GM12878 (cell line): ENCODE results near the gene NUMBL. TPM values are rescaled to one million over a fixed set of nuclear protein-coding genes. Genes with fewer than 3 reads are reported as not detected.

ENCODE experiments used
- ATAC-seq: fragments of 200-7000 bp; cut with Tn5 transposase; 3 replicates; pipeline ENCODE4 v1.9.1; 2020; ENCODE audit warnings: mild to moderate bottlenecking, moderate library complexity
- BruUV-seq: library from RNA; stranded (reverse); fragments of 400-500 nt; replicated peaks from 2 replicates; lab custom pipeline; 2021; lab: Mats Ljungman, UMichigan
- CTCF ChIA-PET: fragments of 300-600 bp; sonication (Branson Sonifier 250); formaldehyde crosslinking; extraction: SDS; loops from one replicate; lab custom pipeline; 2021; ENCODE audit warnings: inconsistent platforms; lab: Yijun Ruan, JAX
- POLR2A ChIA-PET: fragments of 350-600 bp; formaldehyde crosslinking; extraction: SDS; loops from one replicate; lab custom pipeline; 2021; ENCODE audit warnings: inconsistent platforms; lab: Charles Lee
- RAD21 ChIA-PET: fragments of 300-600 bp; sonication (Branson Sonifier 250); formaldehyde crosslinking; loops from one replicate; lab custom pipeline; 2023; ENCODE audit warnings: antibody characterized with exemption; ENCODE audit not compliant: unreplicated experiment; lab: Charles Lee
- SMC1A ChIA-PET: fragments of 300-600 bp; sonication (Branson Sonifier 250); formaldehyde crosslinking; loops from one replicate; lab custom pipeline; 2023; ENCODE audit not compliant: unreplicated experiment, uncharacterized antibody; lab: Charles Lee
- DNase-seq: peaks from one replicate; pipeline ENCODE4 v3.0.0-alpha.2; 2011; ENCODE audit warnings: low read depth, low spot score
- FAIRE-seq: peaks from 3 replicates; lab custom pipeline; 2011; peaks lifted over from hg19 to GRCh38; lab: Jason Lieb, UNC
- H2AFZ ChIP-seq: 2 replicates; pipeline ENCODE4 v1.6.0; 2011; ENCODE audit warnings: low read depth, low read length, control low read depth; ENCODE audit not compliant: control insufficient read depth
- H3K27ac ChIP-seq: 2 replicates; pipeline ENCODE4 v1.5.1; 2011; ENCODE audit warnings: control low read depth; ENCODE audit not compliant: control insufficient read depth, insufficient read depth
- H3K27me3 ChIP-seq, 2 experiments: replicated peaks in 1 of 2; 2 replicates each; pipeline versions ENCODE4 v1.6.0 to v1.6.1; 2011; ENCODE audit warnings: low read length in 1 of 2; ENCODE audit not compliant: control insufficient read depth in 2 of 2, insufficient read depth in 2 of 2
- H3K36me3 ChIP-seq, 2 experiments: 2 replicates each; pipeline ENCODE4 v1.5.1; 2011; ENCODE audit warnings: low read length in 1 of 2; ENCODE audit not compliant: control insufficient read depth in 2 of 2, insufficient read depth in 2 of 2
- H3K4me1 ChIP-seq: 2 replicates; pipeline ENCODE4 v1.6.1; 2011; ENCODE audit warnings: mild to moderate bottlenecking, low read length, moderate library complexity, mixed read lengths; ENCODE audit not compliant: control insufficient read depth, insufficient read depth
- H3K4me2 ChIP-seq: 2 replicates; pipeline ENCODE4 v1.6.0; 2011; ENCODE audit warnings: control low read depth; ENCODE audit not compliant: control insufficient read depth, insufficient read depth
- H3K4me3 ChIP-seq: fragments of 200-600 bp; sonication (generic); 2 replicates; pipeline ENCODE4 v1.5.1; 2016
- H3K79me2 ChIP-seq: 2 replicates; pipeline ENCODE4 v1.6.0; 2011; ENCODE audit warnings: low read length; ENCODE audit not compliant: control insufficient read depth, insufficient read depth
- H3K9ac ChIP-seq: 2 replicates; pipeline ENCODE4 v1.8.0; 2011; ENCODE audit warnings: low read length, control low read depth, mixed read lengths; ENCODE audit not compliant: control insufficient read depth, insufficient read depth
- H3K9me3 ChIP-seq: replicated peaks from 3 replicates; pipeline ENCODE4 v1.5.1; 2011; ENCODE audit warnings: mild to moderate bottlenecking, low read length; ENCODE audit not compliant: control insufficient read depth, insufficient read depth
- H4K20me1 ChIP-seq: 2 replicates; pipeline ENCODE4 v1.6.0; 2011; ENCODE audit not compliant: control insufficient read depth, insufficient read depth
- CHD1 ChIP-seq: IDR thresholded peaks from 2 replicates; pipeline ENCODE4 v1.6.1; 2012; ENCODE audit warnings: low read depth, low read length, improper control_type of control experiment
- POLR2A ChIP-seq: IDR thresholded peaks from 2 replicates; pipeline ENCODE4 v1.6.1; 2011; ENCODE audit warnings: low read depth, mild to moderate bottlenecking, low read length
- POLR2AphosphoS5 ChIP-seq: IDR thresholded peaks from 2 replicates; pipeline ENCODE4 v1.6.1; 2011; ENCODE audit warnings: mild to moderate bottlenecking, low read length, inconsistent platforms
- SMC3 ChIP-seq: IDR thresholded peaks from 2 replicates; pipeline ENCODE4 v1.6.1; 2011; ENCODE audit warnings: low read length, improper control_type of control experiment, borderline replicate concordance
- WGBS: methylation state at CpG from one replicate; pipeline ENCODE4 v1.1.6; 2016; ENCODE audit warnings: low lambda C conversion rate; ENCODE audit not compliant: insufficient replicate concordance, insufficient coverage; ENCODE audit errors: missing lambda C conversion rate; 5-methylcytosine and 5-hydroxymethylcytosine counted together
- in situ Hi-C: fragments of 300-500 bp; cut with MboI; formaldehyde crosslinking; loops from 9 replicates; pipeline ENCODE4 v1.14.3; 2018; ENCODE audit warnings: mixed read lengths
- intact Hi-C: fragments of 100-400 bp; cut with micrococcal nuclease; formaldehyde crosslinking; loops from one replicate; pipeline ENCODE4 v1.14.2; 2022; ENCODE audit not compliant: unreplicated experiment
- polyA plus RNA-seq, 11 experiments: library from polyadenylated mRNA; depleted of rRNA in 4 of 11; unstranded in 6 of 11; stranded (reverse) in 5 of 11; fragments of >200 nt; fragmentation: Nextera tagmentation in 4 of 11; fragmentation: Illumina TruSeq in 1 of 11; extraction: Ambion mirVana in 4 of 11; extraction: Trizol in 1 of 11; gene quantifications; 1 replicate in 1 of 11; 2 replicates in 10 of 11; pipeline versions ENCODE4 v1.2.1 to v1.2.3, GENCODE V29; 2011 to 2016; ENCODE audit warnings: inconsistent platforms in 2 of 11, missing spikeins in 2 of 11, low read depth in 1 of 11
- total RNA-seq, 4 experiments: library from RNA; depleted of rRNA in 3 of 4; stranded (reverse); fragments of >200 nt in 3 of 4; fragmentation: Illumina TruSeq in 1 of 4; extraction: Trizol in 1 of 4; gene quantifications; 2 replicates each; pipeline versions ENCODE4 v1.2.1 to v1.2.3, GENCODE V29; 2013 to 2021
- TF ChIP-seq, protein P1 (sequence below): fragments of 450-650 bp; IDR thresholded peaks from 2 replicates; pipeline ENCODE4 v1.6.1; 2016; ENCODE audit warnings: mild to moderate bottlenecking
- TF ChIP-seq, protein P2 (sequence below): IDR thresholded peaks from 2 replicates; pipeline ENCODE4 v1.6.1; 2012; ENCODE audit warnings: low read depth, low read length, improper control_type of control experiment

The NUMBL gene
- total and polyA plus RNA-seq, 10 of the 15 experiments (the other 5 are each of a cell fraction or from before 2014, with no cell fraction given) = 0.16 to 9.4 (median 1.9) TPM

DNA sequence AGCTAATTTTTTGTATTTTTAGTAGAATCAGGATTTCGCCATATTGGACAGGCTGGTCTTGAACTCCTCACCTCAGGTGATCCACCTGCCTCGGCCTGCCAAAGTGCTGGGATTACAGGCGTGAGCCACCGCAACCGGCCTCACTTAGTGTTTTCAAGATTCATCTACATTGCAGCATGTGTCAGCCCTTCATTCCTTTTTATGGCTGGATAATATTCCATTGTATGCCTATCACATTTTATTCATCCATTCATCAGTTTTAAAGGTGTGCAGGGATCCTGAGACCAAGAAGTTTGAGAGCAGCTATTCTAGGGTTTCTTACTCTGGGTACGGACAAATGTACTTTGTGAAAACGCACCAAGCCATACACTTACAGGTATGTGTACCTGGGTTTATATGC, 17.2 kb upstream of the NUMBL start:
- Histone ChIP-seq H3K9me3 (no peaks in the 10 kb centered on the region), H2AFZ (no peak overlapping the region), H3K4me3 (no peak overlapping the region), H3K9ac (no peak overlapping the region), H3K27me3 (no peaks in the 10 kb centered on the region), H4K20me1 (no peaks in the 10 kb centered on the region), H3K4me1 (no peaks in the 10 kb centered on the region), H3K4me2 (no peak overlapping the region), H3K36me3 (peaks cover 4 to 5% of the 10 kb centered on the region in 2 experiments; a peak in 3 of 4 replicates), H3K79me2 (no peaks in the 10 kb centered on the region), H3K27ac (no peak overlapping the region)
- TF ChIP-seq SMC3 (no peak), POLR2AphosphoS5 (no peak), CHD1 (no peak), POLR2A (no peak)
- TF ChIP-seq, protein P1, sequence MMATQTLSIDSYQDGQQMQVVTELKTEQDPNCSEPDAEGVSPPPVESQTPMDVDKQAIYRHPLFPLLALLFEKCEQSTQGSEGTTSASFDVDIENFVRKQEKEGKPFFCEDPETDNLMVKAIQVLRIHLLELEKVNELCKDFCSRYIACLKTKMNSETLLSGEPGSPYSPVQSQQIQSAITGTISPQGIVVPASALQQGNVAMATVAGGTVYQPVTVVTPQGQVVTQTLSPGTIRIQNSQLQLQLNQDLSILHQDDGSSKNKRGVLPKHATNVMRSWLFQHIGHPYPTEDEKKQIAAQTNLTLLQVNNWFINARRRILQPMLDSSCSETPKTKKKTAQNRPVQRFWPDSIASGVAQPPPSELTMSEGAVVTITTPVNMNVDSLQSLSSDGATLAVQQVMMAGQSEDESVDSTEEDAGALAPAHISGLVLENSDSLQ = no peak
- TF ChIP-seq, protein P2, sequence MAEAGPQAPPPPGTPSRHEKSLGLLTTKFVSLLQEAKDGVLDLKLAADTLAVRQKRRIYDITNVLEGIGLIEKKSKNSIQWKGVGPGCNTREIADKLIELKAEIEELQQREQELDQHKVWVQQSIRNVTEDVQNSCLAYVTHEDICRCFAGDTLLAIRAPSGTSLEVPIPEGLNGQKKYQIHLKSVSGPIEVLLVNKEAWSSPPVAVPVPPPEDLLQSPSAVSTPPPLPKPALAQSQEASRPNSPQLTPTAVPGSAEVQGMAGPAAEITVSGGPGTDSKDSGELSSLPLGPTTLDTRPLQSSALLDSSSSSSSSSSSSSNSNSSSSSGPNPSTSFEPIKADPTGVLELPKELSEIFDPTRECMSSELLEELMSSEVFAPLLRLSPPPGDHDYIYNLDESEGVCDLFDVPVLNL = no peak
- FAIRE-seq (no peak), ATAC-seq (no peak), DNase-seq (no peak)
- intact Hi-C loops = no loop called here
- ChIA-PET POLR2A (no interaction called here), CTCF (interaction anchor here (0.9 to 1.5 kb wide), 2 partner anchors 46 to 98 kb away, joined by 3 read pairs; no protein-coding TSS in a partner anchor), SMC1A (no interaction called here), RAD21 (no interaction called here)
- WGBS = 97% methylated on average over 7 of the region's 7 CpGs
- in situ Hi-C loops = no loop called here
- no TSS peak for BruUV-seq
